BE2C (cell line): Measurements from ENCODE around the gene KAZN.

ENCODE experiments used
- DNase-seq: peaks from one replicate; pipeline ENCODE4 v3.0.0-alpha.2; 2020
- H3K27me3 ChIP-seq: fragments of 250-450 bp; sonication (Bioruptor Pico); 2 replicates; pipeline ENCODE4 v1.5.1; 2020; ENCODE audit warnings: mild to moderate bottlenecking
- H3K36me3 ChIP-seq: fragments of 250-450 bp; sonication (Bioruptor Pico); 2 replicates; pipeline ENCODE4 v1.5.1; 2020; ENCODE audit warnings: mild to moderate bottlenecking
- H3K4me1 ChIP-seq: fragments of 250-450 bp; sonication (Bioruptor Pico); 2 replicates; pipeline ENCODE4 v1.5.1; 2020
- H3K4me3 ChIP-seq: 2 replicates; pipeline ENCODE4 v1.5.1; 2011; ENCODE audit warnings: low read depth, low read length
- H3K9me3 ChIP-seq: fragments of 250-450 bp; sonication (Bioruptor Pico); 2 replicates; pipeline ENCODE4 v1.5.1; 2020
- TF ChIP-seq, protein P1 (sequence below): IDR thresholded peaks from 2 replicates; pipeline ENCODE4 v1.5.1; 2012; ENCODE audit warnings: mild to moderate bottlenecking, low read depth, low read length

The KAZN gene

DNA sequence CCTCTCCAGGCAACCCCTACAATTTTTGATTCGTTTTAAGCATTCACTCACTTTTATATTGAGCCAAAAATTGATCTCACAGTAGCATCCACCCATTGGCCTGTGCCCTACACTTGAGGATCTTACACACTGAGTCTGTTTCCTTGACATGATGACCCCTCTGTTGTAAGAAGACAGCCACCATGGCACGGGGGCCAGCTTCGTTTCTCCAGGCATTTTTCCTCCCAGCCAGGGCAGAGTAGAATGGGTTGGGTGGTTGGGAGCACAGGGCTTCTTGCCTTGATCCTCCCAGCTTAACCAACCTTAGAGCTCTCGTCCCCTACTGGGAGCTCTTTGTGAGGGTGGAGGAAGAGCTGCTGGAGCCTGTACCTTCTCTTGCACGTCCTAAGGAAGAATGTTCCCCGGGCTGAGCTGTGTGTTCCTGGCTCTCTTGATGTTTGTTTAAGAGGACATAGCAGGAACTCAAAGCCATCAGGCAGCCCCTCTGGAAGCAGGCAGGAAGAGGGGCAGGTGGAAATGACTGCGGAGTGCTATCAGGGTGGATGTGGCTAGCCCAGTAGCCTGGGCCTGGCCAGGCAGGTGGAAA lies 341.9 kb downstream of the KAZN start:
- DNase-seq = no peak
- Histone ChIP-seq H3K9me3 (no peaks in the 10 kb centered on the region), H3K4me1 (no peaks in the 10 kb centered on the region), H3K4me3 (no peak overlapping the region), H3K27me3 (no peaks in the 10 kb centered on the region), H3K36me3 (no peaks in the 10 kb centered on the region)
- TF ChIP-seq, protein P1, sequence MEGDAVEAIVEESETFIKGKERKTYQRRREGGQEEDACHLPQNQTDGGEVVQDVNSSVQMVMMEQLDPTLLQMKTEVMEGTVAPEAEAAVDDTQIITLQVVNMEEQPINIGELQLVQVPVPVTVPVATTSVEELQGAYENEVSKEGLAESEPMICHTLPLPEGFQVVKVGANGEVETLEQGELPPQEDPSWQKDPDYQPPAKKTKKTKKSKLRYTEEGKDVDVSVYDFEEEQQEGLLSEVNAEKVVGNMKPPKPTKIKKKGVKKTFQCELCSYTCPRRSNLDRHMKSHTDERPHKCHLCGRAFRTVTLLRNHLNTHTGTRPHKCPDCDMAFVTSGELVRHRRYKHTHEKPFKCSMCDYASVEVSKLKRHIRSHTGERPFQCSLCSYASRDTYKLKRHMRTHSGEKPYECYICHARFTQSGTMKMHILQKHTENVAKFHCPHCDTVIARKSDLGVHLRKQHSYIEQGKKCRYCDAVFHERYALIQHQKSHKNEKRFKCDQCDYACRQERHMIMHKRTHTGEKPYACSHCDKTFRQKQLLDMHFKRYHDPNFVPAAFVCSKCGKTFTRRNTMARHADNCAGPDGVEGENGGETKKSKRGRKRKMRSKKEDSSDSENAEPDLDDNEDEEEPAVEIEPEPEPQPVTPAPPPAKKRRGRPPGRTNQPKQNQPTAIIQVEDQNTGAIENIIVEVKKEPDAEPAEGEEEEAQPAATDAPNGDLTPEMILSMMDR = no peak

DNA sequence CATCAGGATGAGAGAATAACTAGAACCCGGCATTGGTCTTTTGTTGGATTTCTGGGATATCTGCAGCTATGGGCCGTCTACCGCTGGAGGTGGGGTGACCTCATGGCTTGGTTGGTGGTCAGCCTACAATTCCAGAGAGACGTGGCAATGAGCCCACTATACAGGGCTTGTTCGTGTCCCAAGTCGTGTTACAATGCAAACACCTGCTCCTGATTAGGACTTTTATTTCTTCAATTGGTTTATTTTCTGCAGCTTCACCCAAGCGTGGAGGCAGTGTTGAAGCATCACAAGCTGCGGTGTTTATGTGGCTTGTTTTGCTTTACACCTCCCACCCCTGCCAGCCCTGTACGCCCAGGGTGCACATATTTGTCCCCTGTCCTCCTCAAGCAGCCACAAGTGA lies 343.4 kb downstream of the KAZN start:
- TF ChIP-seq, protein P1 = no peak
- no peak for DNase-seq
- no peaks in the 10 kb centered on the region for H3K4me1 ChIP-seq
- H3K9me3 ChIP-seq = no peaks in the 10 kb centered on the region
- H3K4me3 ChIP-seq = no peak overlapping the region
- no peaks in the 10 kb centered on the region for H3K27me3 ChIP-seq
- H3K36me3 ChIP-seq = no peaks in the 10 kb centered on the region

DNA sequence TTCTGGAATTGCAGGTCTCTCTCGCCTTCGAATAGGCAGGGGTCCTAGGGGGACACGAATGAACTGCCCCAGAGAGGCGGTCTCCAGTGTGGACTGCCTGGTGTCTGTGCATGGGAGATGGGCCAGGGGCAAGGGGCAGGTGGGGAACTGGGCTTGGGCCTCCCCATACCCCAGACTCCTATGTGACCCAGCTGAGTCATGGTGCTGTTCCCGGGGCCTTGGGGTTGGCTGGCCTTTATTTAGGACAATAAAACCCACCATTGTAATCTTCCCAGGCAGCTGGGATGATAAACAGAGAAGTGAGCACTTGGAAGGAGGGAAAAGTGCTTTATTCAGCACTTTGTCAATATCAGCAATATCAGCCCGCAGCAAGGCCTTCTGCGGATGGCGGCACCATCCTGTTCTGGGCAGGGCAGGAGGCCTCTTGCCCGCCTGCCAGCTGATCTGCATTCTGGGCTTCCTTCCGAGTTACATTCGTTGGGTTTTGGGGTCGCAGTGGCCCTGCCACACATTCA lies 346.0 kb downstream of the KAZN start:
- no peaks in the 10 kb centered on the region for H3K4me1 ChIP-seq
- H3K36me3 ChIP-seq = no peaks in the 10 kb centered on the region
- TF ChIP-seq, protein P1 = no peak

DNA sequence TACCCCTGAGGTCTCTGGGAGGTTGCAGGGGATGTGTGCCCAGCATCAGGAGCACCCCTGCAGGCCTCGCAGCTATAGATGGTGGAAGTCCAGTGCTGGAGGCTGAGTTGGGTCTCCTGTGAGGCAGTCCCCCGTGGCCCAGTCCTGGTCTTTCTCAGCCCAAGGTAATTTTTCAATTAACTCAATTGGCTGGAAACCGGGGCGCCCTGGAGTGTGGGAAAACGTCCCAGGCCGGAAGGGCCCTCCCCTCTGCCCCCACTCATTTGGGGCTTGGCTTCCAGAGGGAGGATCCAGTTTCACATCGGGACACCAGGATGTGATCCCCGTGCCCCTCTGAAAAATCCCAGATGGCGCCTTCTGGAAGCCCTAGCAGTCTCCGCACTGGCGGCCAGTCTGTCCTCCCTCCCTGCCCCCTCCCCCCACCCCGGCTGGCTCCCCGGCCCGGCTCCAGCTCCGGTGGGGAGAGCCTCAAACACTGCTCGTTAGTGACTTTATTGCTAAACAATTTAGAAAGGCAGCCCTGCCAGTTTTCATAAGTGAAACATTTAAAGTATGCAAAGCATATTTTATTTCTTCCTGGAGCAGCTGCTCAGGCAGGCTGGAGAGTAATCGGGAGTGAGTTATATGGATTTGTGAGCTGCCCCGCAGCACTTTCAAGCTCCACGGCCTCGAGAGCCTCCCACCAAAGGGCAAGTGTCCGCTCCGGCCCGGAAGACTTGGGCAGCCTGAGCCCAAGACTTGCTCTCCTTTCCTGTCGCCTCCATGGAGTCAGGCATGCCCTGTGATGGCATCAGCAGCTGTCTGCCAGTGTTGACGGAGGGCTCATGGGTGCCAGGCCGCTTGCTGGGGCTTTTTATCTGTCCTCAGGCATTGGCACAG lies 346.9 kb downstream of the KAZN start:
- Histone ChIP-seq H3K27me3 (no peaks in the 10 kb centered on the region), H3K4me3 (no peak overlapping the region), H3K36me3 (no peaks in the 10 kb centered on the region), H3K4me1 (no peaks in the 10 kb centered on the region), H3K9me3 (no peaks in the 10 kb centered on the region)
- TF ChIP-seq, protein P1 = no peak
- DNase-seq = no peak

More for the DNA sequence above, 346.0 kb downstream of the KAZN start:
- H3K4me3 ChIP-seq = no peak overlapping the region
- no peaks in the 10 kb centered on the region for H3K9me3 ChIP-seq
- DNase-seq = no peak
- no peaks in the 10 kb centered on the region for H3K27me3 ChIP-seq

DNA sequence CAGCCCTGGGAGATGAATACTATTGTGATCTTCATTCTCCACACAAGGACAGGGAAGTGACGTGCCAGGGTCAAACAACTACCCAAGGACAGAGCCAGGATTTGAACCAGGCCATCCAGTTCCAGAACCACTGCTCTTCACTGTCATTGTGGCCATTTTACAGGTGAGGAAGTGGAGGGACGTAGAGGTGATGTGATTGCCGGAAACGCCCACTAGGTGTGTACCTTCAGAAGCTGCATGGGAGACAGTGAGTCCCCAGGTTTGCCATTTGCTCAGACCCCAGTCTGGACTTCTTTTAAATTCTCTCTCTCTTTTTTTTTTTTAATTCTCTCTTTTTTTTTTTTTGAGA lies 347.5 kb downstream of the KAZN start:
- H3K4me3 ChIP-seq = no peak overlapping the region
- no peak for DNase-seq
- no peaks in the 10 kb centered on the region for H3K36me3 ChIP-seq
- no peaks in the 10 kb centered on the region for H3K27me3 ChIP-seq
- H3K4me1 ChIP-seq = no peaks in the 10 kb centered on the region
- TF ChIP-seq, protein P1 = no peak
- no peaks in the 10 kb centered on the region for H3K9me3 ChIP-seq

DNA sequence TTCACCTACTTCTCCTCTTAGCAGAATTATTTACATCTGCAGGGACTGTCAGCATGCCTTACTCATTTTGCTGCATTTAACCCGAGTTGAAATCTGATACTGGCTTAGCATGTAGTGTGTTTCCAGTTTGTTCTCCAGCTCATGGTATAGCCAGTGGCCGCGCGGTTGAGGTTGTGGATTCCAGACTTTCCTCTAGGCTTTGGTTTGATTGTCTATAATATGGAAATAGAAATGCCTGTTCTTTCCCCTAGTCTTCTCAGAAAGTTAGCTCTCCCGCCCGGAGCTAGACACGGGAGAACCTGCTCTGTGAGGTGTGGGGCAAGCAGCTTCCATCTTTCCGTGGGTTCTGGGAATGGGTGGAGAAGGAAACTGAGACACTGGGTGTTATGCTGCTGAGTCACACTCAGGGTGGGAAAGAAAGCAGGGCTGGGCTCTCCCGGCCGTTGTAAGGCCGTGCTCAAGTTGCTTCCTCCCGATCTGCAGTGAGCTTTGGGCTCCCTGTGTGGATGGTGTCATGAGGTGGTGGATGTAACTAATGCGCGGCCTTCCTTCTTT lies 348.3 kb downstream of the KAZN start:
- Histone ChIP-seq H3K4me3 (no peak overlapping the region), H3K36me3 (no peaks in the 10 kb centered on the region), H3K9me3 (no peaks in the 10 kb centered on the region), H3K27me3 (no peaks in the 10 kb centered on the region), H3K4me1 (no peaks in the 10 kb centered on the region)
- no peak for DNase-seq
- TF ChIP-seq, protein P1 = no peak
